ENCODE measurements around the gene GALNT13.

The GALNT13 gene

GRCh38 chr2:154173919-154174318, 302.2 kb downstream of the GALNT13 start:
- Histone ChIP-seq H3K4me2 (ENCODE audit: low read depth, low read length, poor library complexity, severe bottlenecking) (no peak overlapping the region), H3K27me3 (ENCODE audit: insufficient read depth, low read length, poor library complexity, severe bottlenecking) (no peaks in the 10 kb centered on the region), H3K4me3 (ENCODE audit: low read length, poor library complexity, severe bottlenecking) (no peak overlapping the region), H3K79me2 (ENCODE audit: insufficient read depth, low read length) (no peaks in the 10 kb centered on the region), H4K20me1 (ENCODE audit: insufficient read depth, low read length, poor library complexity, severe bottlenecking) (no peaks in the 10 kb centered on the region), H2AFZ (ENCODE audit: low read length) (no peak overlapping the region), H3K9me2 (replicated peaks; ENCODE audit: low read depth, low read length) (no peaks in the 10 kb centered on the region), H3K4me1 (ENCODE audit: insufficient read depth, low read length, poor library complexity, severe bottlenecking) (no peaks in the 10 kb centered on the region), H3K9me3 (ENCODE audit: insufficient read depth, low read depth, low read length) (no peaks in the 10 kb centered on the region), H3F3A (ENCODE audit: low read depth) (no peaks in the 10 kb centered on the region), H3K9ac (ENCODE audit: low read depth, low read length, poor library complexity, severe bottlenecking) (no peak overlapping the region), H3K36me3 (ENCODE audit: insufficient read depth, low read length) (no peaks in the 10 kb centered on the region)
- no peak for TF ChIP-seq EZH2phosphoT487 (IDR thresholded peaks at IDR 0.05; ENCODE audit: borderline replicate concordance)
- no peak for TF ChIP-seq CTCF (conservative IDR thresholded peaks at IDR 0.05; ENCODE audit: low read length)

GRCh38 chr2:154182008-154182407, 310.3 kb downstream of the GALNT13 start:
- H3K4me1 ChIP-seq (ENCODE audit: insufficient read depth, low read length, poor library complexity, severe bottlenecking) = no peaks in the 10 kb centered on the region
- H3K36me3 ChIP-seq (ENCODE audit: insufficient read depth, low read length) = no peaks in the 10 kb centered on the region
- H3K9me3 ChIP-seq (ENCODE audit: insufficient read depth, low read depth, low read length) = no peaks in the 10 kb centered on the region
- no peaks in the 10 kb centered on the region for H4K20me1 ChIP-seq (ENCODE audit: insufficient read depth, low read length, poor library complexity, severe bottlenecking)
- H3K27me3 ChIP-seq (ENCODE audit: insufficient read depth, low read length, poor library complexity, severe bottlenecking) = no peaks in the 10 kb centered on the region
- no peak overlapping the region for H3K9ac ChIP-seq (ENCODE audit: low read depth, low read length, poor library complexity, severe bottlenecking)
- no peaks in the 10 kb centered on the region for H3K9me2 ChIP-seq (replicated peaks; ENCODE audit: low read depth, low read length)
- TF ChIP-seq CTCF (conservative IDR thresholded peaks at IDR 0.05; ENCODE audit: low read length) = no peak
- no peak for TF ChIP-seq EZH2phosphoT487 (IDR thresholded peaks at IDR 0.05; ENCODE audit: borderline replicate concordance)
- no peak overlapping the region for H3K4me3 ChIP-seq (ENCODE audit: low read length, poor library complexity, severe bottlenecking)
- no peaks in the 10 kb centered on the region for H3F3A ChIP-seq (ENCODE audit: low read depth)
- no peak overlapping the region for H3K4me2 ChIP-seq (ENCODE audit: low read depth, low read length, poor library complexity, severe bottlenecking)
- no peaks in the 10 kb centered on the region for H3K79me2 ChIP-seq (ENCODE audit: insufficient read depth, low read length)
- H2AFZ ChIP-seq (ENCODE audit: low read length) = no peak overlapping the region

GRCh38 chr2:154187948-154188347, 316.2 kb downstream of the GALNT13 start:
- Histone ChIP-seq H3K9me3 (ENCODE audit: insufficient read depth, low read depth, low read length) (no peaks in the 10 kb centered on the region), H3K9me2 (replicated peaks; ENCODE audit: low read depth, low read length) (no peaks in the 10 kb centered on the region), H3K27me3 (ENCODE audit: insufficient read depth, low read length, poor library complexity, severe bottlenecking) (no peaks in the 10 kb centered on the region), H3K9ac (ENCODE audit: low read depth, low read length, poor library complexity, severe bottlenecking) (no peak overlapping the region), H3K4me2 (ENCODE audit: low read depth, low read length, poor library complexity, severe bottlenecking) (no peak overlapping the region), H3F3A (ENCODE audit: low read depth) (no peaks in the 10 kb centered on the region), H3K4me1 (ENCODE audit: insufficient read depth, low read length, poor library complexity, severe bottlenecking) (no peaks in the 10 kb centered on the region), H3K36me3 (ENCODE audit: insufficient read depth, low read length) (no peaks in the 10 kb centered on the region), H3K79me2 (ENCODE audit: insufficient read depth, low read length) (no peaks in the 10 kb centered on the region), H4K20me1 (ENCODE audit: insufficient read depth, low read length, poor library complexity, severe bottlenecking) (no peaks in the 10 kb centered on the region), H2AFZ (ENCODE audit: low read length) (no peak overlapping the region), H3K4me3 (ENCODE audit: low read length, poor library complexity, severe bottlenecking) (no peak overlapping the region)
- TF ChIP-seq EZH2phosphoT487 (IDR thresholded peaks at IDR 0.05; ENCODE audit: borderline replicate concordance) (no peak), CTCF (conservative IDR thresholded peaks at IDR 0.05; ENCODE audit: low read length) (no peak)
